Liver (tissue), 3 donors: ENCODE results near the gene CCDC92.

ENCODE experiments used
- CTCF ChIP-seq: fragments of 150-350 bp; IDR thresholded peaks from 2 replicates; pipeline ENCODE4 v1.5.1; 2017; ENCODE audit warnings: improper control_type of control experiment, low read depth, low read length; ENCODE audit not compliant: missing input control
- EGR1 ChIP-seq, 2 donors: IDR thresholded peaks; 2 replicates each; pipeline ENCODE4 v1.6.1; 2016 to 2018; ENCODE audit warnings: antibody characterized with exemption in 2 of 2, low read depth in 2 of 2
- GABPA ChIP-seq, 2 donors: IDR thresholded peaks in 1 of 2; conservative IDR thresholded peaks in 1 of 2; 2 replicates each; pipeline ENCODE4 v1.6.1; 2016; ENCODE audit warnings: antibody characterized with exemption in 2 of 2, mild to moderate bottlenecking in 1 of 2, moderate library complexity in 1 of 2
- HNF4A ChIP-seq, 2 donors: conservative IDR thresholded peaks; 2 replicates each; pipeline ENCODE4 v1.6.1; 2016; ENCODE audit warnings: antibody characterized with exemption in 2 of 2, mild to moderate bottlenecking in 2 of 2
- HNF4G ChIP-seq: IDR thresholded peaks from 2 replicates; pipeline ENCODE4 v1.6.1; 2016; ENCODE audit warnings: antibody characterized with exemption
- NR2F2 ChIP-seq: IDR thresholded peaks from 2 replicates; pipeline ENCODE4 v1.6.1; 2016; ENCODE audit warnings: antibody characterized with exemption
- RAD21 ChIP-seq, 2 donors: IDR thresholded peaks; 2 replicates each; pipeline ENCODE4 v1.6.1; 2016; ENCODE audit warnings: antibody characterized with exemption in 2 of 2, mild to moderate bottlenecking in 2 of 2
- REST ChIP-seq: IDR thresholded peaks from 2 replicates; pipeline ENCODE4 v1.6.1; 2016; ENCODE audit warnings: antibody characterized with exemption, mild to moderate bottlenecking
- SP1 ChIP-seq: IDR thresholded peaks from 2 replicates; pipeline ENCODE4 v1.6.1; 2018; ENCODE audit warnings: antibody characterized with exemption, mild to moderate bottlenecking
- TF ChIP-seq, protein P1 (sequence below): IDR thresholded peaks from 2 replicates; pipeline ENCODE4 v1.6.1; 2016; ENCODE audit warnings: antibody characterized with exemption
- donor health status: healthy.
- donor health status: healthy.

GRCh38 chr12:123952037-123952436 is 20.6 kb downstream of the CCDC92 start:
- no peak for TF ChIP-seq CTCF
- TF ChIP-seq REST: no peak
- TF ChIP-seq, protein P1, sequence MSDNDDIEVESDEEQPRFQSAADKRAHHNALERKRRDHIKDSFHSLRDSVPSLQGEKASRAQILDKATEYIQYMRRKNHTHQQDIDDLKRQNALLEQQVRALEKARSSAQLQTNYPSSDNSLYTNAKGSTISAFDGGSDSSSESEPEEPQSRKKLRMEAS: no peak
- TF ChIP-seq RAD21 (IDR thresholded peaks at IDR 0.05): no peak
- TF ChIP-seq SP1: no peak
- TF ChIP-seq GABPA (IDR thresholded peaks at IDR 0.05 in 1 of 2, conservative IDR thresholded peaks at IDR 0.05 in 1 of 2): no peak
- no peak for TF ChIP-seq NR2F2
- TF ChIP-seq HNF4G: no peak
- no peak for TF ChIP-seq HNF4A (conservative IDR thresholded peaks at IDR 0.05)
- TF ChIP-seq EGR1 (IDR thresholded peaks at IDR 0.05; ENCODE audit: low read depth in 2 of 2): no peak
